ENCODE measurements around the gene CIRBP. TPM values are rescaled to one million over a fixed set of nuclear protein-coding genes. Genes with fewer than 3 reads are reported as not detected.

CIRBP gene
- total and polyA plus RNA-seq, 2 of the 13 experiments (the other 11 are each of a cell fraction or from before 2014, with no cell fraction given), result 133 to 140 TPM

DNA sequence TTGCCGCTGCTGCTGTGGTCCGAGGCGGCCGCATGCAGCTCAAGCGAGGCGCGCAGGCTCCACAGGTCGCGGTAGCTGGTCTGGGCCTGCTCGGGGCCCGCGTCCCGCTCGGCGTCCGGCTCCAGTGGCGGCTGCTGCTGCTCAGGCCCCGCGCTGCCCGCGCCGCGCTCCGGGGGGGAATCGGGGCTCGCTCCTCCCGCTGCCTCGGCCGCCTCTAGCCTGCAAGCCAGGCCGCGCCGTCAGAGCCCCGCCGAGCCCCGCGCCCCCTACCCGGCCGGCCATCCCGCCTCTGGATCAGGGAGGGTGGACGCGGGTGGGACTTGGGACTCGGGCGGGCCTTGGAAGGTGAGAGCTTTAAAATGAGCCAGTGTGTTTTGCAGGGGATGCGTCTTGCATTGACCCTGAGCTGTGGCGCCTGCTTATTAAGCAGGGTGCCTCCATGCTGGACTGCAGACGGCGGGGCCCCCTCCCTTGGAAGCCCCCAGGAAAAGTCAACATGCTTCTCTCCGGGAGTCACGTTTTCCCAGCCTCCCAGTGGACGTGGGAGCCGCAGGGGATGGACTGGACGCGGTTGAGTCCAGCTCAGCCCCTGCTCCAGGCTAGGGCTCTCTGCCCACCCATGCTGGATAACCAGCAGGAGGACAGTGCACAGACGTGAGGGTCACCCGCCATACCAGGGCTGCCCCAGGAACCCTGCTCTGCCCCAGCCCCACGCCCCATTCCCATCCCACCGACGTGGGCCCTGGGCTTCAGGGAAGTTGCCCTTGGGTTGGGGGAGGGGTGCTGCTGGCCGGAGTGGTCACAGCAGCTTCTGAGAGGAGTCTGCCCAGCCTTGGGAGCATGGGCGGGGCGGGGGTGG, 39.0 kb upstream of the CIRBP start (continued):
- TF ChIP-seq, protein P1, sequence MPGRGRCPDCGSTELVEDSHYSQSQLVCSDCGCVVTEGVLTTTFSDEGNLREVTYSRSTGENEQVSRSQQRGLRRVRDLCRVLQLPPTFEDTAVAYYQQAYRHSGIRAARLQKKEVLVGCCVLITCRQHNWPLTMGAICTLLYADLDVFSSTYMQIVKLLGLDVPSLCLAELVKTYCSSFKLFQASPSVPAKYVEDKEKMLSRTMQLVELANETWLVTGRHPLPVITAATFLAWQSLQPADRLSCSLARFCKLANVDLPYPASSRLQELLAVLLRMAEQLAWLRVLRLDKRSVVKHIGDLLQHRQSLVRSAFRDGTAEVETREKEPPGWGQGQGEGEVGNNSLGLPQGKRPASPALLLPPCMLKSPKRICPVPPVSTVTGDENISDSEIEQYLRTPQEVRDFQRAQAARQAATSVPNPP (CRISPR knock-in tag; IDR thresholded peaks at IDR 0.05), result no peak
- TF ChIP-seq, protein P2, sequence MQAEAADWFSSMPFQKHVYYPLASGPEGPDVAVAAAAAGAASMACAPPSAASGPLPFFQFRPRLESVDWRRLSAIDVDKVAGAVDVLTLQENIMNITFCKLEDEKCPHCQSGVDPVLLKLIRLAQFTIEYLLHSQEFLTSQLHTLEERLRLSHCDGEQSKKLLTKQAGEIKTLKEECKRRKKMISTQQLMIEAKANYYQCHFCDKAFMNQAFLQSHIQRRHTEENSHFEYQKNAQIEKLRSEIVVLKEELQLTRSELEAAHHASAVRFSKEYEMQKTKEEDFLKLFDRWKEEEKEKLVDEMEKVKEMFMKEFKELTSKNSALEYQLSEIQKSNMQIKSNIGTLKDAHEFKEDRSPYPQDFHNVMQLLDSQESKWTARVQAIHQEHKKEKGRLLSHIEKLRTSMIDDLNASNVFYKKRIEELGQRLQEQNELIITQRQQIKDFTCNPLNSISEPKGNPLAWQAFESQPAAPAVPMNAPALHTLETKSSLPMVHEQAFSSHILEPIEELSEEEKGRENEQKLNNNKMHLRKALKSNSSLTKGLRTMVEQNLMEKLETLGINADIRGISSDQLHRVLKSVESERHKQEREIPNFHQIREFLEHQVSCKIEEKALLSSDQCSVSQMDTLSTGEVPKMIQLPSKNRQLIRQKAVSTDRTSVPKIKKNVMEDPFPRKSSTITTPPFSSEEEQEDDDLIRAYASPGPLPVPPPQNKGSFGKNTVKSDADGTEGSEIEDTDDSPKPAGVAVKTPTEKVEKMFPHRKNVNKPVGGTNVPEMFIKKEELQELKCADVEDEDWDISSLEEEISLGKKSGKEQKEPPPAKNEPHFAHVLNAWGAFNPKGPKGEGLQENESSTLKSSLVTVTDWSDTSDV (CRISPR knock-in tag; IDR thresholded peaks at IDR 0.05), result no peak
- TF ChIP-seq CENPX (CRISPR knock-in tag; IDR thresholded peaks at IDR 0.05) (no peak), ZNF543 (CRISPR knock-in tag; IDR thresholded peaks at IDR 0.05) (no peak), DPF2 (CRISPR knock-in tag; IDR thresholded peaks at IDR 0.05; ENCODE audit: borderline replicate concordance, low read depth) (no peak), ZNF556 (CRISPR knock-in tag; IDR thresholded peaks at IDR 0.05; ENCODE audit: borderline replicate concordance) (no peak), ZNF776 (CRISPR knock-in tag; IDR thresholded peaks at IDR 0.05) (no peak), RBAK (CRISPR knock-in tag; IDR thresholded peaks at IDR 0.05) (no peak), SOX13 (IDR thresholded peaks at IDR 0.05) (no peak), SOX13 (CRISPR knock-in tag; conservative IDR thresholded peaks at IDR 0.05 in 1 of 2, IDR thresholded peaks at IDR 0.05 in 1 of 2) (no peak), ZNF317 (CRISPR knock-in tag; IDR thresholded peaks at IDR 0.05) (no peak), SRSF4 (IDR thresholded peaks at IDR 0.05; ENCODE audit: low read depth, low read length, poor library complexity, severe bottlenecking) (no peak), ZBTB7A (CRISPR knock-in tag; IDR thresholded peaks at IDR 0.05) (peak; percentile 54; the same call in 1 of the 2 replicates), KDM5B (CRISPR knock-in tag; IDR thresholded peaks at IDR 0.05; ENCODE audit: borderline replicate concordance) (no peak), NFYC (CRISPR knock-in tag; IDR thresholded peaks at IDR 0.05) (no peak), FOXA3 (CRISPR knock-in tag; IDR thresholded peaks at IDR 0.05) (no peak), HNF4G (IDR thresholded peaks at IDR 0.05; ENCODE audit: borderline replicate concordance, low read depth, low read length) (0 out of 2 replicates have a peak, but pooled peaks have one; percentile 11), HNF4G (CRISPR knock-in tag; IDR thresholded peaks at IDR 0.05; ENCODE audit: borderline replicate concordance, low read depth) (no peak)
- TF ChIP-seq, protein P3, sequence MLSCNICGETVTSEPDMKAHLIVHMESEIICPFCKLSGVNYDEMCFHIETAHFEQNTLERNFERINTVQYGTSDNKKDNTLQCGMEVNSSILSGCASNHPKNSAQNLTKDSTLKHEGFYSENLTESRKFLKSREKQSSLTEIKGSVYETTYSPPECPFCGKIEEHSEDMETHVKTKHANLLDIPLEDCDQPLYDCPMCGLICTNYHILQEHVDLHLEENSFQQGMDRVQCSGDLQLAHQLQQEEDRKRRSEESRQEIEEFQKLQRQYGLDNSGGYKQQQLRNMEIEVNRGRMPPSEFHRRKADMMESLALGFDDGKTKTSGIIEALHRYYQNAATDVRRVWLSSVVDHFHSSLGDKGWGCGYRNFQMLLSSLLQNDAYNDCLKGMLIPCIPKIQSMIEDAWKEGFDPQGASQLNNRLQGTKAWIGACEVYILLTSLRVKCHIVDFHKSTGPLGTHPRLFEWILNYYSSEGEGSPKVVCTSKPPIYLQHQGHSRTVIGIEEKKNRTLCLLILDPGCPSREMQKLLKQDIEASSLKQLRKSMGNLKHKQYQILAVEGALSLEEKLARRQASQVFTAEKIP (CRISPR knock-in tag; IDR thresholded peaks at IDR 0.05; ENCODE audit: borderline replicate concordance), result no peak
- TF ChIP-seq, protein P4, sequence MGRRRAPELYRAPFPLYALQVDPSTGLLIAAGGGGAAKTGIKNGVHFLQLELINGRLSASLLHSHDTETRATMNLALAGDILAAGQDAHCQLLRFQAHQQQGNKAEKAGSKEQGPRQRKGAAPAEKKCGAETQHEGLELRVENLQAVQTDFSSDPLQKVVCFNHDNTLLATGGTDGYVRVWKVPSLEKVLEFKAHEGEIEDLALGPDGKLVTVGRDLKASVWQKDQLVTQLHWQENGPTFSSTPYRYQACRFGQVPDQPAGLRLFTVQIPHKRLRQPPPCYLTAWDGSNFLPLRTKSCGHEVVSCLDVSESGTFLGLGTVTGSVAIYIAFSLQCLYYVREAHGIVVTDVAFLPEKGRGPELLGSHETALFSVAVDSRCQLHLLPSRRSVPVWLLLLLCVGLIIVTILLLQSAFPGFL (CRISPR knock-in tag; IDR thresholded peaks at IDR 0.05), result no peak

Data from HepG2 (cell line).